ENCODE measurements around the gene PTCH2.
"Not testable (repeated sequence)": the region's sequence is repeated elsewhere in the genome, so short reads cannot be mapped to it uniquely, and the experiment has no call there.

PTCH2 gene

GRCh38 chr1:44839576-44839975 is 3.5 kb downstream of the PTCH2 start:
- DNase-seq = no peak

- DNase-seq = not testable (repeated sequence)
Observed at GRCh38 chr1:44838294-44838693, 4.8 kb downstream of the PTCH2 start.

DNA sequence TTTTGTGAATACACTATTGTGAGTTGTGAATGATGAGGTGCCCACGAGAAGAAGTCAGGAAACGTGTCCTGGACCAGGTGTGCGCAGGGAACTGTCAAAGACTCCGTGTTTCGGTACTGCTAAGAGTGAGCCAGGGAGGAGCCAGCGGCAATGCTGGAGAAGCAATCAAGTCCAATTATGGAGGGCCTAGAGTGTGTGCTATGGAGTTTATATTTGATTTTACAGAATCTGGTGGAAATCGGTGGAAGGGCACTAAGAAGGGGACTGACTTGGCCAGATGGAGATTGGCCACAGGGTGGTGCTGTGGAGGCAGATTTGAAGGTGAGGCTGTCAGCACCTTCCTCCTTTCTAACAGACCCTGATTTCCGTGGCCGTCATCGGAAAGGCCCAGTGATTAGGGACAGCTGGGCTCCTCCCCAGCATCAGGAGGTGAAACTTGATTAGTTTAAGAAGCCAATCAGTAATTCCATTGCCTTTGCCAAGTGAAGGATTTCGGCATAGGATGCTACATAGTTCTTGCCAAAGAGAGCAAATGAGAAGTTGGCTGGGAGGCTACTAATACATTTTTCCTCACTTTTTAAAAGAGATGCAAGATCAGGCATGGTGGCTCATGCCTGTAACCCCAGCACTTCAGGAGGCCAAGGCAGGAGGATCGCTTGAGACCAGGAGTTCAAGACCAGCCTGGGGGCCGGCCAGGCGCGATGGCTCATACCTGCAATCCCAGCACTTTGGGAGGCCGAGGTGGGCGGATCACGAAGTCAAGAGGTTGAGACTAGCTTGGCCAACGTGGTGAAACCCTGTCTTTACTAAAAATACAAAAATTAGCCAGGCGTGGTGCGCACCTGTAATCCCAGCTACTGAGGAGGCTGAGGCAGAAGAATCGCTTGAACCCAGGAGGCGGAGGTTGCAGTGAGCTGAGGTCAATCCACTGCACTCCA is 7.0 kb downstream of the PTCH2 start:
- DNase-seq = peak; percentile 55 to 78

DNA sequence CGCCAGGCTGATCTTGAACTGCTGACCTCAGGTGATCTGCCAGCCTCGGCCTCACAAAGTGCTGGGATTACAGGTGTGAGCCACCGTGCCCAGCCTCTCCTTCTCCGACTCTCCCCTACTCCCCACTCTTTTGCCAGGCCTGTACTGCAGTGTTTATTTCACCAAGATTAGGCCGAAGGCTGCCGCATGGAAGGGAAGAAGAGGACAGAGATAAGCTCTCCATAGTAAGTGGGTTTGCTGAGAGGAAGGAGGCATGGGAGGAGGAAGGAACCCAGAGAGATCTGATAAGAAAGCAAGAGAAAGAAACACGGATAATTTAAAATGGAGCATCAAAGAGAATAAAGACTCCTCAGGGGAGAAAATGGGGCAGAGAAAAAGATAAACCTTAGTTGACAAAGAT is 8.7 kb downstream of the PTCH2 start:
- DNase-seq = no peak

DNA sequence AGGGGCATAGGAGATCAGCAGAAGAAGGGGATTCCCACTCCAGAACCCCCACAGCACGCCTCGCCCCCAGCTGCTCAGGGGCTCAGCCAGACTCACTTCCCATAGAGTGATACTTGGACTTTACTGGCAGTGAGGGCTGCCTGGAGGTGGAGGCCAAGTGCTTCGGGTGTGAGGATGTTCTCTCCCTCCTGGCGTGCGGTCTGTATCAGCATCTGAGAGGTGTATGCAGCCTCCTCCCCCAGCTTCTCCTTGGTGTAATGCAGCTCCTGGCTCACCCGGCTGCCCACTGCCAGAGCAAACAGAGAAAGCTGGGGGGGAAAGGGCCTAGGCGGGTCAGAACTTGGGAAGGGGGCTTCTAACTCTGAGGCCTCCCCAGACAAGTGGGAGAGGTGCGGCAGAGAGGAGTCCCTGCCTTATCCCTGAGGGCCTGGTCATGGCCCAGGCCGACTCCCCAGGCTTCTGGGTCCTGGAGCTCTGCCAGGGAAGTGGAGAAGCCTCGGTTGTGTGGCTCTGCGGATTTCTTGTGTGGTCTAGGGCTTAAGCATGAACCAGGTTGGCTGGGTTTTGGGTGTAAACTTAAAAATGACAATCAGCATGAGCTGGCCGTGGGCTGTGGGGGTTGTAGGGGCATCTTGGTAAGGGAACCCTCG is 10.9 kb downstream of the PTCH2 start:
- no peak for DNase-seq

GRCh38 chr1:44831516-44831915 is 11.5 kb downstream of the PTCH2 start:
- no peak for DNase-seq

DNA sequence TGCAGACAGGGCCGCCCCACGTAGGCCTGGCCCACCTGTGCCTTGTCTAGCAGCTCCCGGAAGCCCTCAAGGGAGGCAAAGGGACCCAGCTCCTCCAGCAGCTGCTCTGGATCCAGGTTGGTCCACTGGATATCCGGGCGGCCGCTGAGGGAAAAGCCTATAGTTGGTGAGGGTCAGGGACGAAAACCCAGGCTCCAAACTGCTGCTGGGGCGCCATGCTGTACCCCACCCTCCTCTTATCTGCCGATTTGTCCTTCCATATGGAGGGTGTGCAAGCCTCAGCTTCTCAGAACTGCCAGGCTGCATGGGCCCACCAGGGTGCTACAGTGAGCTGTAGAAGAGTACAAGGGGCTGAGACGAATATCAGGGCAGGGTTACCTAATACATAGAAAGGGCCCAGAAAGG is 12.2 kb downstream of the PTCH2 start:
- no peak for DNase-seq

DNA sequence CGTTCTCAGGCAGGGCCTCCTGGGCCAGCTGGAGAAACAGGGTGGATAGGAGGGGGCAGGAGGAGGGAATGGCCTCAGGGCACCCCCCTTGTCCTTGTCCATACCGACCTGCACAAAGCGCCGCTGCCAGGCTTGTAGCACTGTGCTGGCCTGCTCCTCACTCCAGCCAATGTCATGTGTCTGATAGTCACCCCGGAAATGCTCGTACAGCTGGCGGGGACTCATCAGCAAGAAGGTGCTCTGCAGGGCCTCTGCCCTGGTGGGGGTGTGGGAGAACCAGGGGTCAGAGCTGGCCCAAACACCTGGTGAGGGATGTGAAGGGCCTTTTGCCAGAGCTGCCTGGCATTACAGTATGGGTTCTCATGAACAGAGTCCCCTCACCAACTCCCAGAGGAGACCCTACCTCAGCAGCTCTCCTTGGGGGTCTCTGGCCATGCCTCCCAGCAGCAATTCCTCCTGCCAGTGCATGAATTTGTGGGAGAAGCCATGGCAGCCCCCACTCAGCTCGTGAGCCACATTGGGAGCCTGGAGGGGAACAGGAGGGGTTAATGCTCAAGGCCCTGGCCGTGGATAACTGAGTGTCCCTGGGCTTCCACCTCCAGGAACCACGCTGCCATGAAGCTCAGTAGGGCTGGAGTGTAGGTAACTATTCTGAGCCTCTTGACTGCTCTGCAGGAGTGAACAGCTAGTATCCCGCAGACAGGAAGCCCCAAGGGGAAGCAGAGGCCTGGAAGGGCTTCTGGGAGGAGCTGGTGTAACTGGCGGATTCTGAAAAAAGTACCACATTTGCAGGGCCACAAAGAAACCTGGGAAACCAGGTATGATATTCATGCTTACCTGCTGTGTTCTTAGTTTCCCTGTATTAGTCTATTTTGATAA is 13.3 kb downstream of the PTCH2 start:
- DNase-seq = no peak

DNA sequence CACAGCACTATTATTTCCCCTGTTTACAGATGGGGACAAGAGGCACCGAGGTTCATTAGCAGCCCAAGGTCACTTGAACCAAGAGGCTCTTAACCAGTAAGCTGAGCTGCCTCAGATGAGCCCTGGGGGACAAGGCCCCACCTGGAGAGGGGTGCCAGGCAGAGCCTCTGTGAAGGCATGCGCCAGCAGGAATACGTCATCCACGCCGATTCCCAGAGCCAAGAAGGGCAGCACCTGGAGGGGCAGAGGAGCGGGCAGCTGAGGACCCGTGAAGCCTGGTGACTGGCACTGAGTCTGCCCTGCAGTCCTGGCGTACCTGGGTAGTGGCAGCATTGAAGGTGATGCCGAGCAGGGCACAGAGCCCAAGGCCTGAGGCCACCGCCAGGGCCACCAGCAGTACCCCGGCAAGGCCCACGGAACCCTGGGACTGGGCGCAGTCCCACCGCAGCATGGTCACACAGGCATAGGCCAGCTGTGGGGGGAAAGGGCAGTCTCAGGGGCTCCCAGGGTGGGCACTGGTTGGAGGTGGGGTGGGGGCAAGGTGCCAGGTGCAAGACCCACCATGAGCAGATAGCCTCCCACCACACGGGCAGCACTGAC is 14.1 kb downstream of the PTCH2 start:
- no peak for DNase-seq

- no peak for DNase-seq
Observed at GRCh38 chr1:44828003-44828651, 14.9 kb downstream of the PTCH2 start.

DNA sequence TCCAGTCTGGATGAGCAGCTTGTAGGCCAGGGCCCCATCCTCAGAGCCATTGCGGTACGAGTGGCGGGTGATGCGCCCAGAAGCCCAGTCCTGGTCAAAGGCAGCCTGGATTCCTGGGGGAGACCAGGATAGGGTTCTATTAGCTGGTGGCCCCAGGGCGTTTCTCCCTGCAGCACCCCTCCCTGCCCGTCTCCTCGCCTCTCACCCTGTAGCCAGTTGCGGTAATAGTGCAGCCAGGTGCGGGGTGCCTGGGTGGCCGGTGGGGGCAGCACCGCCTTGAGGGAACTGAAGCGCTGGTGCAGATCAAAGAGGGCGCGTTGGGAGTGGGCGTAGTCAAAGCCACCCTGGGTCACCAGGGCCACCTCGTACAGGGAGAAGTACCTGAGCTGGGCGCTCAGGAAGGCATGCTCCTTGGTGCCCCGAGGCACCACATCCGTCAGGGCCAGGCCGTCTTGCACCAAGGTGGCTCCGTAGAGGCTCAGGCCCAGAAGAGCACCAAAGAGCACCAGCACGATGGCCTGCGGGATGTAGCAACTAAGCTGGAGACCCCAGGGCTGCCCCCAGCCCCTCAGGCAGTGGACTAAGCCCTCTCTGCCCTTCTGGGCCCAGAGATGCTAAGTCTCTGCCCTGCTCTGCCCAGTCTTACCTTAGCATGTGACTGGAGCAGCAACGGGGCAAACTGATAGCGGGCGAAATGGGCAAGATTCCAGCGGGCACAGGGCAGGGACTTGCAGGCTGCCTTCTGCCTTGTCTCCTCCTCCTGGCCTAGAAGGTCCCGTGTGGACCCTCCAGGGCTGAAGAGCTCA is 15.7 kb downstream of the PTCH2 start:
- DNase-seq = no peak

GRCh38 chr1:44826375-44827196 is 16.5 kb downstream of the PTCH2 start:
- DNase-seq = no peak

GRCh38 chr1:44824392-44824791 is 18.7 kb downstream of the PTCH2 start:
- DNase-seq = not testable (repeated sequence)

DNA sequence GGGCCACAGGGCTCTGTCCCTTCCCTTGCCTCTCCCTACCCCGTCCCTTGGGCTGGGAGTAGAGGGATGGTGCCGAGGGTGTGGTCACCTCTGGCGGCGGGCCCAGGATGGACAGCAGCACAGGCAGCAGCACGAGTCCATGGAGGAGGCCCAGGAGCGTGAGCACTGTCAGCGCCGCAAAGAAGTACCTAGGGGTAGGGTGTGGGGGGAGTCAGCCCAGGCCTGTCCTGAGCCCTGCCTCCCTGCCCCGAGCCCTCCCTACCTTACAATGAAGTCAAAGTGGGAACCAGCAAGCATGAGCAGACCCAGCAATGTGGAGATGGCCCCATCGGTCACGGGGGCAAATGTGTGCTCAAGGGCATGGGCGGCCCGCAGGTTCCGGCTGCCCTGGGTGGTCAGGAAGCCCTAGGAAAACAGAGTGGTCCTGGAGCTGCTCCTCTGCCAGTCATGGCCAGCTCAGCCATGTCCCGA is 20.0 kb downstream of the PTCH2 start:
- DNase-seq = no peak

DNA sequence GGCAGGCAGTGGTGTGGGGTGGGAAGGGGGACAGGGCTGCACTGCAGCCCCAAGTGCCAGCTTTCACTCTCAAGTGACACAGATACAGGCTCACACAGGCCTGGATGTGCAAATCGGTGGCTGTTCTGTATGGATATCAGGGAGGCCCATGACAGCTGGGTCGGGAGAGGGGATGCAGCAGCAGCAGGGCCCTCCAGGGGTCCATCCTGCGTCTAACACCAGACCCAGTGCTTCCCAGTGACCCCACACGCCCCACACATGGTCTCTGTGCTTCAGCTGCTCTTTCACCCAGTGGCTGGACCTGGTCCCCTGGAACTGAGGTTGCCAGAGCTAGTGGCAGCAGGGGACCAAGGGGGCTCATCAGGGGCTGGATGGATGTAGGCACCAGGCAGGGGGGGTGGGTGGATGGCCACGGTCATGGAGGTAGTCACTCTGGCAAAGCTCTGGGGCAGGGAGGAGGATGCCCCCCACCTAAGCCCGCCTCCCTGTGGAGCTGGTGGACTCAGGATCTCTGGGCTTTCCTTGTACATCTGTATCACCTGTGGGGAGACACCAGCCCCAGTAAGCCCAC is 20.8 kb downstream of the PTCH2 start:
- no peak for DNase-seq

- DNase-seq = no peak
Observed at GRCh38 chr1:44821240-44821715, 21.8 kb downstream of the PTCH2 start.

GRCh38 chr1:44820328-44821239 is 22.5 kb downstream of the PTCH2 start:
- no peak for DNase-seq

GRCh38 chr1:44819608-44820327 is 23.3 kb downstream of the PTCH2 start:
- no peak for DNase-seq
